GM12801 (cell line): ENCODE results near the gene DDX46.

Experiments
- TF ChIP-seq, protein P1 (sequence below): IDR thresholded peaks from one replicate; pipeline ENCODE4 v1.5.1; 2011; ENCODE audit warnings: control low read depth; ENCODE audit not compliant: insufficient read length; ENCODE audit errors: extremely low read depth

Gene DDX46

DNA sequence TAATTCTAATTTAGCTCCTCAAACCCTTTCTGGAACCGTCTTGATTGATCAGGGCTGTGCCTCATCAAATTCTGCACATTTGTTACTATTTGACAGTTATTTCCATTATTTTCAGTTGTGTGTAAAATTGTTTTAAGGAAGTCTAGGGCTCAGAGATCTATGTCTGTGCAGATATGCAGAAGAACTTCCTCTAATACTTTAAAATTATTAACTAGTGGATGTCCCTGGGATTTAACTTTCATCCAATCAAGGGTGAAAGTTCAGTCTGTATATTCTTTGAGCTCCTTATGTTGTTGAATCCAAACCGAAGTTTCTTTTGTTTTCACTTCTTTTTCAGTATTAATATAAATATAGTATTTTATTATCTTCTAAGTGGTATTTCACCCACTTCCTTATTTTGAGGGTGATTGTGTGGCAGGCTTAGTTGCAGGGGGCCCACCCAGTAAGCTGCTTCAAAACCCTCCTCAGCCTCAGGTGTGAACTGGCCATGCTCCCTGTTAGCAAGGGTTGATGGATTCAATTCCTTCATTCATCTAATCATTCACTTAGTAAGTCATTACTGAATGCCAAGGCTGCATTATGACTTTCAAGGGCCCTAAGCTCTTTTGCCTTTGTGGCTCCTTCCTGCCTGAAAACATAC is 22.3 kb upstream of the DDX46 start:
- TF ChIP-seq, protein P1, sequence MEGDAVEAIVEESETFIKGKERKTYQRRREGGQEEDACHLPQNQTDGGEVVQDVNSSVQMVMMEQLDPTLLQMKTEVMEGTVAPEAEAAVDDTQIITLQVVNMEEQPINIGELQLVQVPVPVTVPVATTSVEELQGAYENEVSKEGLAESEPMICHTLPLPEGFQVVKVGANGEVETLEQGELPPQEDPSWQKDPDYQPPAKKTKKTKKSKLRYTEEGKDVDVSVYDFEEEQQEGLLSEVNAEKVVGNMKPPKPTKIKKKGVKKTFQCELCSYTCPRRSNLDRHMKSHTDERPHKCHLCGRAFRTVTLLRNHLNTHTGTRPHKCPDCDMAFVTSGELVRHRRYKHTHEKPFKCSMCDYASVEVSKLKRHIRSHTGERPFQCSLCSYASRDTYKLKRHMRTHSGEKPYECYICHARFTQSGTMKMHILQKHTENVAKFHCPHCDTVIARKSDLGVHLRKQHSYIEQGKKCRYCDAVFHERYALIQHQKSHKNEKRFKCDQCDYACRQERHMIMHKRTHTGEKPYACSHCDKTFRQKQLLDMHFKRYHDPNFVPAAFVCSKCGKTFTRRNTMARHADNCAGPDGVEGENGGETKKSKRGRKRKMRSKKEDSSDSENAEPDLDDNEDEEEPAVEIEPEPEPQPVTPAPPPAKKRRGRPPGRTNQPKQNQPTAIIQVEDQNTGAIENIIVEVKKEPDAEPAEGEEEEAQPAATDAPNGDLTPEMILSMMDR, result no peak

- TF ChIP-seq, protein P1, result no peak
Observed at GRCh38 chr5:134738133-134738962, 20.2 kb upstream of the DDX46 start, which contains the start of gene CAMLG. TSS of gene CAMLG (plus strand) at chr5:134738548. CDS start at chr5:134738621, 73 bp downstream.

DNA sequence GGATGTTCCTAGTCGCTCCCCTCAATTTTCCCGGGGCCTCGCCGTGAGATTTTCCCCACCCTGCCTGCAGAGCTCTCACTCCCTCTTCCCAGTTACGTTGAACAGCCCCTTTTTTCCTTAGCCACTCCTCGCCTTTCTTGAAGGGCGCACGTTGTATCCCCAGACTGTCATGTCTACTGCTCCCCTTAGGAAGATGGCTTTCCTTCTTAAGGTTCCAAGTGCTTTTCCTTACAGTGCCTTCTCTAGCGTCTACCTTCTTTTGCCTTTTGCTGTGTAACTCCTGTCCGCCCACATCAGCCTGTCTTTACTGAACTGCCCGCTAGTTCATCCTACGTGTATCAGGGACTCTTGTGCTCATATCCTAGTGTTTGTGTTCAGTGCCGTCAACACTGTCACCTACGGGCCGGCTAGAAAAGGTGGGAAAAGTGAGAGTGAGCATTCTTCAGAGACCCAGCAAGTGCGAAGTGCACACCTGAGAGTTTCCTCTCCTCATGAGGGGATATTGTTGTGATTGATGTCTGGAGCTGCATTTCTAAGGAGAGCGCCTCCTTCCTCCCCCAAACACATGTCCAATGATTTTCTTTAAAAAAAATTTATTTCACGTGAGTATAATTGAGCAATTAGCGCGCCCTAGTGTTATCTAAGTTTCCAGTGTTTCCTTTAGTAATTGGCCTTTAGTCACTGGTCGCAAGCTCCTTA is 19.5 kb upstream of the DDX46 start:
- TF ChIP-seq, protein P1, result no peak

DNA sequence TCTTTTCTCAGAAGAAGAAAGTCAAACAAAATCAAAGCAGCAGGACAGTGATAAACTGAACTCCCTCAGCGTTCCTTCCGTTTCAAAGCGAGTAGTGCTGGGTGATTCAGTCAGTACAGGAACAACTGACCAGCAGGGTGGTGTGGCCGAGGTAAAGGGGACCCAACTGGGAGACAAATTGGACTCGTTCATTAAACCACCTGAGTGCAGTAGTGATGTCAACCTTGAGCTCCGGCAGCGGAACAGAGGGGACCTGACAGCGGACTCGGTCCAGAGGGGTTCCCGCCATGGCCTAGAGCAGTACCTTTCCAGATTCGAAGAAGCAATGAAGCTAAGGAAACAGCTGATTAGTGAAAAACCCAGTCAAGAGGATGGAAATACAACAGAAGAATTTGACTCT is 17.5 kb upstream of the DDX46 start:
- TF ChIP-seq, protein P1, result no peak

- TF ChIP-seq, protein P1, result no peak
Observed at GRCh38 chr5:134742134-134742533, 16.4 kb upstream of the DDX46 start.

- TF ChIP-seq, protein P1, result no peak
Observed at GRCh38 chr5:134749415-134749814, 9.2 kb upstream of the DDX46 start.

- TF ChIP-seq, protein P1, result no peak
Observed at GRCh38 chr5:134758176-134758503, 439 bp upstream of the DDX46 start.
